ENCODE measurements around the gene PCYT1A. TPM values are rescaled to one million over a fixed set of nuclear protein-coding genes. Genes with fewer than 3 reads are reported as not detected.
"Not testable (repeated sequence)": the region's sequence is repeated elsewhere in the genome, so short reads cannot be mapped to it uniquely, and the experiment has no call there.

Gene PCYT1A
- total and polyA plus RNA-seq, 5 donors from 2014 or later, result 21.4 to 87.4 (median 23.2) TPM

DNA sequence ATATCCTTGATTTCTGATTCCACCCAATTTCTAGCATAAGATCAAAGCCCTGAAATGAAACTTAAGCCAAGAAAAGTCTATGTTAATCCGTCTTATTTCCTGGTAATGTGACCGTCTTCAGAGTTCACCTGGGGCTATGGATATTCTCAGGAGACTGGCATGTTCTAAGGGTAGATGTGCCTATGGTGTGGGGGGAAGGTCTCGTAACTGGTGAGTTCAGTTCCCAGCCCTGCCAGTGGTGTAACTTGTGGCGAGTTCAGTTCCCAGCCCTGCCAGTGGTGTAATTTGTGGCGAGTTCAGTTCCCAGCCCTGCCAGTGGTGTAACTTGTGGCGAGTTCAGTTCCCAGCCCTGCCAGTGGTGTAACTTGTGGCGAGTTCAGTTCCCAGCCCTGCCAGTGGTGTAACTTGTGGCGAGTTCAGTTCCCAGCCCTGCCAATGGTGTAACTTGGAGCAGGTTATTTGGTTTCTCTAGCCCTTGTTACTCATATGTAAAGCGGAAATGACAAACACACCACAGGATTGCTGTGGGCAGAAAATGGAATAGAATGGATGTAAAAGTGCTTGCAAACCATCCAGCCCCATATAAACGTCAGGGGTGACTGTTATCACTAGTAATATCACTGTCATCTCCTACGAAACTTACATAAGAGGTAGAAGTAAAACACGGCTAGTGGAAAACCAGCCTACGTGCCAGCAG lies 40.8 kb downstream of the PCYT1A start:
- Mint-ChIP-seq H3K36me3 (peaks cover 25% of the 10 kb centered on the region), H3K27ac (no peak overlapping the region), H3K9me3 (no peaks in the 10 kb centered on the region), H3K27me3 (no peaks in the 10 kb centered on the region), H3K4me1 (peaks cover 3 to 8% (median 4%) of the 10 kb centered on the region in 4 donors), H3K4me3 (no peak overlapping the region)
- ATAC-seq (ENCODE audit: low read depth in 2 of 2) (no peak), DNase-seq (no peak)
- no peak overlapping the region for H3K27ac ChIP-seq (ENCODE audit: insufficient read depth, low read length, poor library complexity, severe bottlenecking)
- H3K36me3 ChIP-seq (ENCODE audit: control insufficient read depth, insufficient read depth, low read length), result peaks cover 40% of the 10 kb centered on the region
- no peaks in the 10 kb centered on the region for H3K9me3 ChIP-seq (ENCODE audit: control insufficient read depth in 2 of 2, low read length in 2 of 2)
- no peaks in the 10 kb centered on the region for H3K27me3 ChIP-seq (ENCODE audit: control insufficient read depth, insufficient read depth, low read length)
- H3K4me3 ChIP-seq (ENCODE audit: low read depth, low read length), result no peak overlapping the region
- H3K4me1 ChIP-seq (ENCODE audit: control insufficient read depth, insufficient read depth, low read length, poor library complexity, severe bottlenecking), result peaks cover 3% of the 10 kb centered on the region

DNA sequence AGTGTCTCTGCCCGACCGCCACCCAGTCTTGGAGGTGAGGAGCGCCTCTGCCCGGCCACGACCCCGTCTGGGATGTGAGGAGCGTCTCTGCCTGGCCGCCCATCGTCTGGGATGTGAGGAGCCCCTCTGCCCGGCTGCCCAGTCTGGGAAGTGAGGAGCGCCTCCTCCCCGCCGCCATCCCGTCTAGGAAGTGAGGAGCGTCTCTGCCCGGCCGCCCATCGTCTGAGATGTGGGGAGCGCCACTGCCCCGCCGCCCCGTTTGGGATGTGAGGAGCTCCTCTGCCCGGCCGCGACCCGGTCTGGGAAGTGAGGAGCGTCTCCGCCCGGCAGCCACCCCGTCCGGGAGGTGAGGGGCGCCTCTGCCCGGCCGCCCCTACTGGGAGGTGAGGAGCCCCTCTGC lies 43.4 kb downstream of the PCYT1A start:
- not testable (repeated sequence) for H3K9me3 ChIP-seq (ENCODE audit: control insufficient read depth in 2 of 2, low read length in 2 of 2); H3K9me3 Mint-ChIP-seq; H3K27me3 Mint-ChIP-seq; H3K27ac Mint-ChIP-seq; H3K4me1 ChIP-seq (ENCODE audit: control insufficient read depth, insufficient read depth, low read length, poor library complexity, severe bottlenecking); H3K4me1 Mint-ChIP-seq; ATAC-seq (ENCODE audit: low read depth in 2 of 2); H3K4me3 ChIP-seq (ENCODE audit: low read depth, low read length); DNase-seq; H3K27me3 ChIP-seq (ENCODE audit: control insufficient read depth, insufficient read depth, low read length); H3K4me3 Mint-ChIP-seq; H3K27ac ChIP-seq (ENCODE audit: insufficient read depth, low read length, poor library complexity, severe bottlenecking)
- peaks cover 37% of the 10 kb centered on the region for H3K36me3 Mint-ChIP-seq
- peaks cover 62% of the 10 kb centered on the region for H3K36me3 ChIP-seq (ENCODE audit: control insufficient read depth, insufficient read depth, low read length)

DNA sequence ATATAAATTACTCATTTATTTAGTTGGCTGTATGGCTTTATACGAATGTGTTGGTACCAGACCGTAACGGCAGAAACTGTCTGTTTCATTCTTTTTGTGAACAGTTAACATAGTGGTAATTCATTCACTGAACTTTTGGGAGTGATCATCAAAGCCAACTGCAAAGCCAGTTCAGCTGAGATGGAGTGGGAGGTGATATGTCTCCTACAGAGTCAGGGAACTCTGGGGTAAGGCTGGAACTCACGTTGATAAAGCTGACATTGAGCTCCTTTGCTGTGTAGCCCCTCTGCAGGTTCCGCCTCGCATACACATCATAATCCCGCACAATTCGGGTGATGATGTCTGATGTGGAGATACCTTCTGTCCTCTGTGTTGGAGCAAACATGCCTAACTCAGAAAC lies 45.8 kb downstream of the PCYT1A start:
- H3K27me3 Mint-ChIP-seq, result no peaks in the 10 kb centered on the region
- H3K4me1 Mint-ChIP-seq, result no peaks in the 10 kb centered on the region
- DNase-seq (no peak), ATAC-seq (ENCODE audit: low read depth in 2 of 2) (no peak)
- Histone ChIP-seq H3K36me3 (ENCODE audit: control insufficient read depth, insufficient read depth, low read length) (peaks cover 71% of the 10 kb centered on the region), H3K27ac (ENCODE audit: insufficient read depth, low read length, poor library complexity, severe bottlenecking) (no peak overlapping the region), H3K4me3 (ENCODE audit: low read depth, low read length) (no peak overlapping the region), H3K27me3 (ENCODE audit: control insufficient read depth, insufficient read depth, low read length) (no peaks in the 10 kb centered on the region), H3K4me1 (ENCODE audit: control insufficient read depth, insufficient read depth, low read length, poor library complexity, severe bottlenecking) (no peaks in the 10 kb centered on the region), H3K9me3 (ENCODE audit: control insufficient read depth in 2 of 2, low read length in 2 of 2) (no peaks in the 10 kb centered on the region)
- no peak overlapping the region for H3K4me3 Mint-ChIP-seq
- H3K27ac Mint-ChIP-seq, result no peak overlapping the region
- H3K36me3 Mint-ChIP-seq, result peaks cover 49% of the 10 kb centered on the region
- H3K9me3 Mint-ChIP-seq, result peaks cover 0 to 3% (median 0%) of the 10 kb centered on the region in 7 donors

DNA sequence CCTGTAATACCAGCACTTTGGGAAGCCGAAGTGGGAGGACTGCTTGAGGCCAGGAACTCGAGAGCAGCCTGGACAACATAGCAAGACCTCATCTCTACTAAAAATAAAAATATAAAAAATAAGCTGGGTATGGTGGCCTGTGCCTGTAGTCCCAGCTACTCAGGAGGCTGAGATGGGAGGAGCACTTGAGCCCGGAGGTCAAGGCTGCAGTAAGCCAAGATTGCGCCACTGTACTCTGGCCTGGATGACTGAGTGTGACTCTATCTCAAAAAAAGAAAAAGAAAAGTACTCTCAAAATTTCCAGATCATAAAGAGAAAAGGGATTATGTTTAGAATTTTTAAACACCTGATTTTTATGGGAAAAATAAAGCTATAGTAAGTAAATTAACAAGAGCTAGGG lies 47.1 kb downstream of the PCYT1A start:
- peaks cover 45% of the 10 kb centered on the region for H3K36me3 Mint-ChIP-seq
- peaks cover 59% of the 10 kb centered on the region for H3K36me3 ChIP-seq (ENCODE audit: control insufficient read depth, insufficient read depth, low read length)
- no peak overlapping the region for H3K27ac ChIP-seq (ENCODE audit: insufficient read depth, low read length, poor library complexity, severe bottlenecking)
- H3K4me1 ChIP-seq (ENCODE audit: control insufficient read depth, insufficient read depth, low read length, poor library complexity, severe bottlenecking), result no peaks in the 10 kb centered on the region
- no peaks in the 10 kb centered on the region for H3K27me3 ChIP-seq (ENCODE audit: control insufficient read depth, insufficient read depth, low read length)
- peaks cover 0 to 3% (median 0%) of the 10 kb centered on the region in 7 donors for H3K9me3 Mint-ChIP-seq
- H3K9me3 ChIP-seq (ENCODE audit: control insufficient read depth in 2 of 2, low read length in 2 of 2), result no peaks in the 10 kb centered on the region
- H3K4me3 Mint-ChIP-seq, result no peak overlapping the region
- H3K27ac Mint-ChIP-seq, result no peak overlapping the region
- DNase-seq (no peak), ATAC-seq (ENCODE audit: low read depth in 2 of 2) (no peak)
- no peaks in the 10 kb centered on the region for H3K27me3 Mint-ChIP-seq
- H3K4me3 ChIP-seq (ENCODE audit: low read depth, low read length), result no peak overlapping the region
- no peaks in the 10 kb centered on the region for H3K4me1 Mint-ChIP-seq

DNA sequence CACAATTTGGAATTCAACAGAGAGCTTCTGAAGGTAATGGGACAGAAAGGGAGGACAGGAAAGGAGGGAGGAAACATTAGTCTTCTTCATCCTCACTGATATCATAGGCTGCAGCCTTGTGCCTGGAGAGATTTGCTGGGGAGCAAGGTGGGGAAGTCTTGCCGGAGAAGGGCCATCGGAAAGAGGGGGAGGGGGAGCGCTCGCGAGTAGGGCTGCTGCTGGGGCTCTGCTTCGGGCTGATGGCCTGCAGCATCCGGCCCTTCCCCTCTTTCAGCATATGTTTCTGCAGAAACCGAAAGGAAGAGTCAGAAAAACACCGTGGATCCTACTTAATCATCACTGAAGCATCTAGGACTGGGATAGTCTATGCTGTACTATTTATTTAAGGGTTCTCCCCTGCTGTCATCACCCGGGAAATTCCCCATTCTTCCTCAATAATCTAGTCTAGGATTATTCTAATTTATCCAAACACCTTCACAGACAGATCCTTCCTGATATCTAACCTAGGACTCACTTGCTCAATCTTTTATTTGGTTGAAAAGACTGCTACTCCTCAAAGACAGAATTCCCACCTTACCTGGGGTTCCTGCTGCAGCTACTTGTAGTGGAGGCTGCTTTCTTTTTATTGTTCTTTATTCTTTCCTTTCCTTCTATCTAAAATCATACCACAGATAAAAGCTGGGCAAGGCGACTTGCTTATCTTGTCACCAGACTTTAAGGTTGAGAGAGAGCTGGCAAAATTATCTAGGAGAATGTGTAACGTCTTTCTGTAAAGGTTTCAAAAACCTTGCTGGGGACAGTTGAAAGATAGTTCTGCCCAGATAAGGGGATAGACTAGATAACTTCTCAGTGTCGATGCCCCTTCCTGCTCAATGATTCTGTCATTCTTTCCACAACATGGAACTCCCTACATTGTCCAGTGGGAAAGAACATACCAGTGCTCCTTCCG lies 48.6 kb downstream of the PCYT1A start:
- Mint-ChIP-seq H3K4me3 (no peak overlapping the region), H3K27me3 (no peaks in the 10 kb centered on the region), H3K36me3 (peaks cover 42% of the 10 kb centered on the region), H3K9me3 (peaks cover 0 to 3% (median 0%) of the 10 kb centered on the region in 7 donors), H3K27ac (peak overlapping the region in 1 of 3 donors; percentile 42), H3K4me1 (no peaks in the 10 kb centered on the region)
- no peak overlapping the region for H3K4me3 ChIP-seq (ENCODE audit: low read depth, low read length)
- H3K4me1 ChIP-seq (ENCODE audit: control insufficient read depth, insufficient read depth, low read length, poor library complexity, severe bottlenecking), result no peaks in the 10 kb centered on the region
- ATAC-seq (ENCODE audit: low read depth in 2 of 2) (no peak), DNase-seq (no peak)
- H3K27ac ChIP-seq (ENCODE audit: insufficient read depth, low read length, poor library complexity, severe bottlenecking), result no peak overlapping the region
- H3K36me3 ChIP-seq (ENCODE audit: control insufficient read depth, insufficient read depth, low read length), result peaks cover 57% of the 10 kb centered on the region
- no peaks in the 10 kb centered on the region for H3K27me3 ChIP-seq (ENCODE audit: control insufficient read depth, insufficient read depth, low read length)
- H3K9me3 ChIP-seq (ENCODE audit: control insufficient read depth in 2 of 2, low read length in 2 of 2), result no peaks in the 10 kb centered on the region

DNA sequence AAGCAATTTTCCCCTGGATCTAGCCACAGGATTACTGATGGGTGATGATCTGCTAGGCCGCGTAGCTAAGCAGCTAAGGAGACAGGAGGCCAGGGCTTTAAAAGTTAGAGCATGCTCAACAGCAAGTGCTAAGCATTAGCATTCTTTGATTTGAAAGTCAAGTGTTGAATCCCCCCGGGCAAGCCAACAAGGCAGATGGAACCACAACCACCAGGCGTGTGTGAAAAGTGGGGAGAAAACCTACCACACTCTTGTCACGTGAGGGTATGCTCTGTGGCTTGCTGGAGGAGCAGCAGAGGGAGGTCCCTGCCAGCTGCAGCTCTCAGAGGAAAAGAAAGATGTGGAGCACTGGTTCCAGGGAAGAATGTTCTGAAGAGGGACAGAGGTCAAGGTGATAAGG lies 50.3 kb downstream of the PCYT1A start:
- no peak for ATAC-seq (ENCODE audit: low read depth in 2 of 2)
- Mint-ChIP-seq H3K27ac (no peak overlapping the region), H3K9me3 (peaks cover 0 to 3% (median 0%) of the 10 kb centered on the region in 7 donors), H3K4me3 (no peak overlapping the region), H3K27me3 (no peaks in the 10 kb centered on the region), H3K36me3 (peaks cover 38% of the 10 kb centered on the region), H3K4me1 (peaks cover 0 to 4% (median 0%) of the 10 kb centered on the region in 4 donors)
- Histone ChIP-seq H3K9me3 (ENCODE audit: control insufficient read depth in 2 of 2, low read length in 2 of 2) (no peaks in the 10 kb centered on the region), H3K27me3 (ENCODE audit: control insufficient read depth, insufficient read depth, low read length) (no peaks in the 10 kb centered on the region), H3K27ac (ENCODE audit: insufficient read depth, low read length, poor library complexity, severe bottlenecking) (no peak overlapping the region), H3K4me3 (ENCODE audit: low read depth, low read length) (no peak overlapping the region), H3K4me1 (ENCODE audit: control insufficient read depth, insufficient read depth, low read length, poor library complexity, severe bottlenecking) (no peaks in the 10 kb centered on the region), H3K36me3 (ENCODE audit: control insufficient read depth, insufficient read depth, low read length) (peaks cover 50% of the 10 kb centered on the region)
- no peak for DNase-seq

DNA sequence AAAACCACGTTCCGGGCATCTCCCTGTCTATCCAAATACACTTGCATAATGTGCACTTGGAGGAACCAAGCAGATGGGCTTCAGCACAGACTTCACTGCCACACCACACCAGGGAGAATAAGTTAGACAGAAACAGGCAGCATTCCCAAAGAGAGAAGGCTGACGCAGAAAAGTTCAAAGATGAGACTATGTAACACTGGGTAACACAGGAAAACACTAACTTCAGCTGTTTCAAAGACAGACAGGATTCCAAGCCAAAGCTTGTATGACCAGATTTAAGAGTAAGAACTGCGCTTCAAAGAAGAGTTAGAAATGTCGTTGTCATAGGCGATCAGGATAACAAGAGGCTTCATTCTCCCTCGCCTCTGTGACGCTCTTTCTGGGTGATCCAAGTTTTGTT lies 51.3 kb downstream of the PCYT1A start:
- Histone ChIP-seq H3K36me3 (ENCODE audit: control insufficient read depth, insufficient read depth, low read length) (peaks cover 40% of the 10 kb centered on the region), H3K4me3 (ENCODE audit: low read depth, low read length) (no peak overlapping the region), H3K27ac (ENCODE audit: insufficient read depth, low read length, poor library complexity, severe bottlenecking) (no peak overlapping the region), H3K27me3 (ENCODE audit: control insufficient read depth, insufficient read depth, low read length) (no peaks in the 10 kb centered on the region), H3K9me3 (ENCODE audit: control insufficient read depth in 2 of 2, low read length in 2 of 2) (no peaks in the 10 kb centered on the region), H3K4me1 (ENCODE audit: control insufficient read depth, insufficient read depth, low read length, poor library complexity, severe bottlenecking) (no peaks in the 10 kb centered on the region)
- Mint-ChIP-seq H3K36me3 (peaks cover 28% of the 10 kb centered on the region), H3K9me3 (peaks cover 0 to 3% (median 0%) of the 10 kb centered on the region in 7 donors), H3K4me3 (no peak overlapping the region), H3K27me3 (no peaks in the 10 kb centered on the region), H3K27ac (peak overlapping the region in 2 of 3 donors; percentile 68 to 84), H3K4me1 (peaks cover 0 to 5% (median 0%) of the 10 kb centered on the region in 4 donors)
- ATAC-seq (ENCODE audit: low read depth in 2 of 2) (no peak), DNase-seq (no peak)

Measured in CD4-positive, CD25-positive, alpha-beta regulatory T cell (primary cell).